SK-N-MC (cell line): Measurements from ENCODE around the gene NT5DC1.

Experiments used
- DNase-seq: peaks from one replicate; pipeline ENCODE4 v3.0.0-alpha.2; 2011; ENCODE audit warnings: low read depth, low spot score
- H3K27ac ChIP-seq: fragments of 200-600 bp; sonication (generic); 2 replicates; pipeline ENCODE4 v1.5.1; 2016; ENCODE audit warnings: mixed run types
- H3K36me3 ChIP-seq: fragments of 200-600 bp; sonication (generic); 2 replicates; pipeline ENCODE4 v1.6.1; 2017; ENCODE audit warnings: antibody characterized with exemption, low read length, mixed read lengths; ENCODE audit not compliant: insufficient read depth
- H3K4me3 ChIP-seq: fragments of 200-600 bp; sonication (generic); 2 replicates; pipeline ENCODE4 v1.5.1; 2016
- H3K9ac ChIP-seq: fragments of 200-600 bp; sonication (generic); 2 replicates; pipeline ENCODE4 v1.8.0; 2017; ENCODE audit warnings: mixed run types, mixed read lengths; ENCODE audit not compliant: insufficient read length
- H3K9me3 ChIP-seq: fragments of 200-600 bp; sonication (generic); 2 replicates; pipeline ENCODE4 v1.6.1; 2017; ENCODE audit warnings: low read depth, mild to moderate bottlenecking, antibody characterized with exemption, low read length, moderate library complexity, mixed read lengths
- EZH2 ChIP-seq: fragments of 200-600 bp; sonication (generic); IDR thresholded peaks from one replicate; pipeline ENCODE4 v1.6.1; 2017; ENCODE audit warnings: antibody characterized with exemption
- FOXP2 ChIP-seq: optimal IDR thresholded peaks from 2 replicates; pipeline ENCODE3; 2011; ENCODE audit warnings: mild to moderate bottlenecking, moderate library complexity; ENCODE audit not compliant: insufficient read depth; ENCODE audit errors: extremely low read length, control extremely low read depth
- POLR2AphosphoS5 ChIP-seq: IDR thresholded peaks from 2 replicates; pipeline ENCODE4 v1.6.1; 2012; ENCODE audit warnings: mild to moderate bottlenecking, low read depth, low read length, borderline replicate concordance

Gene NT5DC1

DNA sequence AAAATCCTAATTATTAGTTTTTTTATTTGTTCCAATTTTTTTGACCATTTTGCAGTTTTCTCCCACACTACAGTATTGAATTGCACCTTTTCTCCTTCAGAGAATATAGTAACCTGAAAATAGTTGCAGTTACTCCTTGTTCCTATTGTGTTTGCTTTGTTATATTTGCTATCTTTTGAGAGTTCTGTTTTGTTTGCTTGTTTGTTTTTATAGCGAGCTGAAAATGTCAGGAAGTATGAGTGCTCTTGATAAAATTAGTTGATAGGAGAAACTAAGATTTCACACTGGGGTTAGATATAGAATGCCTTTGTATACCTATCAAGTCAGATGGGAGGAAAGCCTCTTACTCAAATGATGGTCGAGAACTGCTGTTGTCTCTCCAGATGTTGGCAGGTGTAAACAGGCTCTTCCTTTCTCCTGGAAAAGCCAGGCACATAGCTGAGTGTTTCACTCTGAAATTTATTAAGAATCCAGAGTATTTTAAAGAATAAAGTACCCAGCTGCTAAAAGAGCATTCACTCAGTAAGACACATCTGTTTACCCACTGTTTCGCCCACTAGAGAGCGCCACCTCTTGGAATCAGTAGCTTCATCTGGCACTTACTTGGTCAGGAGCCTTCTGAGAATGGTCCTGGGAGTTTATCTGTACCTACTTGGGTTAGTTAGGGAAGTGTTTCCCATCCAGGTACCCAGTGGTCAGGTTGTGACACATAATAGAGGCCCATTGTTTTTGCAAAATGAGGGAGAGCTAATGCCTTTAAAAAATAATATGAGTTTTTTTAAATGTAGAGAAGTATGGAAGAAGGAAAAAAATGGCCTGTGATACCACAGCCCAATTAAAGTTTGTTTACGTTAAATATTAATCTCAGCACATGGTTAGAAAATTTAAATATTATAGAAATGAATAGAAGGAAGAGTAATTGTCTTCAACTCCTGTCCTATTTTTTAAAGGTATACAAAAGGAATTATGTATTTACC, 11.2 kb downstream of the NT5DC1 start:
- Histone ChIP-seq H3K9ac (no peak overlapping the region), H3K27ac (no peak overlapping the region), H3K4me3 (no peak overlapping the region), H3K9me3 (no peaks in the 10 kb centered on the region), H3K36me3 (peaks cover 9% of the 10 kb centered on the region; the same call in 1 of the 2 replicates)
- TF ChIP-seq EZH2 (no peak), POLR2AphosphoS5 (no peak), FOXP2 (no peak)
- no peak for DNase-seq

DNA sequence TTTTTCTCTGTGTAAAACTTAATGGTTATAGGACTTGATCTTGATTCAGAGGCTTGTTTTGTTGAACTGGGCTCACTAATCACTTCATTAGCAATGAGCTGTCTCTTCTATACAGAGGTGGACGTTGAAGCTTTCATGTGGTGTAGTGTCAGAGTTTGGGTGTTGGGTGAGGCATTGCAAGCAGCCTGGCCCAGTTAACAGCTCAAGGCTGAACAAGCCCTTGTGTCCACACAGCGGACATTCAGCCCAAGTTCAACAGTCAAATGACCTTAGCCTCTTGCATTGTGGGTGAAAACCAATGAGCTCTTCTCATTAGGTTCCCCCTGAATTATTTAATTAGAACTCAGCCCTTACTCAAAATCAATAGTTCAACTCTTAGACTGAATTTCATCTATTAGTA, 12.7 kb downstream of the NT5DC1 start:
- no peak for TF ChIP-seq POLR2AphosphoS5
- no peak for TF ChIP-seq FOXP2
- no peak for TF ChIP-seq EZH2
- DNase-seq = no peak
- Histone ChIP-seq H3K9me3 (no peaks in the 10 kb centered on the region), H3K27ac (no peak overlapping the region), H3K36me3 (peaks cover 9% of the 10 kb centered on the region; the same call in 1 of the 2 replicates), H3K4me3 (no peak overlapping the region), H3K9ac (no peak overlapping the region)

DNA sequence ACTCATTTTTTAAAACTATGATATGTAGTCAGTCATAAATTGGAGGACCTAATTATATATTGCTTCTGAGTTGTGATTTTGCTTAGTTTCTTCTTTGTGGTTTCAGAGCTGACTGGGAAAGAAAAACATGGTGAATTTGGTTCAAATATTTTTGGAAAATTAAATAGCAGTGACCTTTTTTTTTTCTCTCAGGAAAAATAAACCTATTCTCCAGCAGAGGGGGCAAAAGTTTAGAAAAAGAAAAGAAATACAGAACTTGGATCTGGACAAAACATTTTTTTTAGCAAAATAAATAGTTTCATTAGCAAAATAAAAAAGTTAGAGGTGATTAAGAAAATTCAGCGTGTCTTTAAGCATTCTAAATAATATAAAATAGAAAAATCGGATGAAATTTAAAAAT, 15.1 kb downstream of the NT5DC1 start:
- Histone ChIP-seq H3K9ac (no peak overlapping the region), H3K9me3 (no peaks in the 10 kb centered on the region), H3K36me3 (no peaks in the 10 kb centered on the region; the same call in 1 of the 2 replicates), H3K27ac (no peak overlapping the region), H3K4me3 (no peak overlapping the region)
- TF ChIP-seq POLR2AphosphoS5 = no peak
- no peak for TF ChIP-seq EZH2
- no peak for TF ChIP-seq FOXP2
- DNase-seq = no peak

DNA sequence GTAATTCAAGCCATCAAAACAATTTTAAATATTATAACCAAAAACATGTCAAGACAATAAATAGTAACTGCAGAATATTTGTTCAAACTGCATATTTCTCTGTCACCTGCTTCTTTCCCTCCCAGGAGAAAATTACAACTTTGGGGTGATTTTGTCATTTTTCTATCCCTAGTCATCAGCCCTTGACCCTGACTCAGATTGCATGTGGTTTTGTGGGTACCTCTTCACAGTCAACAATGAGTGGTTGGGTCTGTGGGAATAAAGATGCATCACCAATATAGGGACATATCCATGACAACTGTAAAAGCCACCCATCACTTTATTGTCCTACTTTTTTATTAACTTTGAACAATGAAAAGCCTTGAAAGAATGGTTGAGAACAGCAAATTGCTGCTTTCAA, 18.0 kb downstream of the NT5DC1 start:
- no peak for DNase-seq
- no peaks in the 10 kb centered on the region for H3K36me3 ChIP-seq
- H3K27ac ChIP-seq = no peak overlapping the region
- no peak overlapping the region for H3K9ac ChIP-seq
- no peaks in the 10 kb centered on the region for H3K9me3 ChIP-seq
- TF ChIP-seq FOXP2 (no peak), POLR2AphosphoS5 (no peak), EZH2 (no peak)
- no peak overlapping the region for H3K4me3 ChIP-seq

DNA sequence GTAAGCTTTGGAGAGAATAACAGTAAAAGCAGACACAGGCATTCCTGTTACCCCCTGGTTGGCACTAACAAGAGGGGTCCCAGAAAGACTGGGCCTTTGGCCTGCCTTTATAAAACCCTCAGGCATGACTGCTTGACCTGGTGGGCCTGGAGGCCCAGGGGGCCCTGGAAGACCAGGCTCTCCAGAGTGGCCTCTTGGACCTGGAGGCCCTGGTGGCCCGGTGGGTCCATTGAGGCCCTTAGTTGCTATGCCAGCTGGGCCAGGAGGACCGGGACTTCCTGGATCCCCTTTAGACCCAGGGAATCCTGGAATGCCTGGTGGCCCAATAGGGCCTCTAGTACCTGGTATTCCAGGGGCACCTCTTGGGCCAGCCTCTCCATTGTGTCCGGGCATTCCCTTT, 19.8 kb downstream of the NT5DC1 start:
- no peaks in the 10 kb centered on the region for H3K9me3 ChIP-seq
- no peak for DNase-seq
- H3K36me3 ChIP-seq = no peaks in the 10 kb centered on the region
- no peak overlapping the region for H3K9ac ChIP-seq
- H3K27ac ChIP-seq = no peak overlapping the region
- no peak for TF ChIP-seq FOXP2
- TF ChIP-seq EZH2 = no peak
- H3K4me3 ChIP-seq = no peak overlapping the region

DNA sequence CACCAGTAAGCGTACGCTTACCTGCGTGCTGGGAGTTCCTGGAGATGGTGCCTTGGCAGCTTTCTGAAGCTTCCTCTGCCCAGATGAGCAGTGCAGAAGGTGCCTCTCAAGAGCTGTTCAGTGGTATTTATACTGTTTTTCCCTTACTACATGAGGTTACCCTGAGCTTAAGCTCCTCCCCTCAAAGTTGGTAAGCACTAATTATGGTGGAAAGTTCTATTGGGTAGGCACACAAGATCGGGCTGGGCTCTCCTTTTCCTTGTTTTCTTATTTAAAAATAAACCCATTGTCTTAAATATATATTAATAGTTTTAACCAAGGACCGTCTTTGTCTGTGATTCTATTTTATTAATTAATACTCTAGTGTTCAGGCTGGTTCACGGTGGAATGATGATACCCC, 25.4 kb downstream of the NT5DC1 start, which contains the start of gene COL10A1:
TSS of gene COL10A1 (minus strand) at position 101 of the 400 bp plus-strand sequence. CDS start 640 bp downstream, outside the sequence.
- Histone ChIP-seq H3K4me3 (no peak within 1 kb of the TSS), H3K27ac (no peak within 1 kb of the TSS), H3K9me3 (no peaks in the 10 kb centered on the region), H3K36me3 (no peaks in the 10 kb centered on the region), H3K9ac (no peak within 1 kb of the TSS)
- TF ChIP-seq FOXP2 (no peak), EZH2 (no peak), POLR2AphosphoS5 (no peak)
- no peak for DNase-seq

DNA sequence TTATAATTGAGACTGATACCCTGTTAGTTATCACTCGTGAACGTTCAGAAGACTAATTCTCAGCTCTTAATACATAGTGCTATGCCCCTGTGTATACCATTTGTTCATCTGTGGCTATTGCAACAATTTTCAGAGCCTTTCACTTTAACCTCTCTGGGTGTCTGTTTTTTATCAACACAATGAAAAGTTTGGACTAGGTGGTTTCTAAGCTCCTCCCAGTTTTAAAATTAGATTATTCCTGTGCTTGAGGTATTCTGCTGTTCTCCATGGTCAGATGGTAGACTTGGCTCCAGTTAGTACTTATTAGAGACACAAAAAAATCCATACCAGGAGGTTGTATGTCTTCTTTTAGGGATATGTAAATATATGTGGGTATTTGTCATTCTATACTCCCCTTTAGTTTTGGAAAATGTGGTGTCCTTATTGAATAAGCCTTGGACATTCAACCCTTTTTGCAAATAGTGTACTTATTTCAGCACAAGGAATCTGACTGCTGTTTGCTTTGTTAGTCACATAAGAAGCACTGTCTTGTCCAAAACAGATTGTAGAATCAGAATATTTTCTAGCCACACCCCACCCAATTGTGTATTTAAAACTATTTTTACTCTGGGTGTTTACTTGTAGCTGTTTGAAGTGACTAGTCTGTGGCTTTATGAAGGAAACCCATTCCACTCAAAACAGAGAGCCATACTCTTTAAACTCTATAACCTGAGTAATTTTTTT, 27.3 kb downstream of the NT5DC1 start:
- H3K36me3 ChIP-seq = no peaks in the 10 kb centered on the region
- no peaks in the 10 kb centered on the region for H3K9me3 ChIP-seq
- H3K4me3 ChIP-seq = no peak overlapping the region
- H3K9ac ChIP-seq = no peak overlapping the region
- H3K27ac ChIP-seq = no peak overlapping the region
- TF ChIP-seq EZH2 (no peak), FOXP2 (no peak), POLR2AphosphoS5 (no peak)
- DNase-seq = no peak

DNA sequence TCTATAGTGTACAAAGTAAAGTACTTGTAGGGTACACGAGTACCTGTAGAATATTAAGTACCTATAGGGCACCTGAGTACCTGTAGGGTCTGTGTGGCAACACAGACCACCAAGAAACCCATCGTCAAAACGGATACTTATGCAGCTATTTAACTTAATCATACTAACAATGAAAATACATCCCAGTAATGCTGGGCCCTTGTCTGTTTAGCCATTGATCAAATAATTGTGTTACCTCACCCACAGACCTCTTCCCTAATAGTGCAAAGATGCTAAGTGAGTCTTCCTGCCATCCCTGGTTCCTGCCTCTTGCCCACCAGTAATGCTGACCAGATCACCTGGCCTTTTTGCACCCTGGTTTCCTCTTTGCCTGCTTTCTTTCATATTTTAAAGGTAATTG, 32.8 kb downstream of the NT5DC1 start:
- Histone ChIP-seq H3K27ac (no peak overlapping the region), H3K36me3 (no peaks in the 10 kb centered on the region), H3K9ac (no peak overlapping the region), H3K4me3 (no peak overlapping the region), H3K9me3 (no peaks in the 10 kb centered on the region)
- no peak for TF ChIP-seq EZH2
- TF ChIP-seq POLR2AphosphoS5 = no peak
- TF ChIP-seq FOXP2 = no peak
- no peak for DNase-seq
